RWPE2 (cell line): ENCODE results near the gene RNF39.

Experiments used
- ATAC-seq: fragments of 200-7000 bp; cut with Tn5 transposase; 3 replicates; pipeline ENCODE4 v1.9.1; 2021; ENCODE audit warnings: low read depth
- DNase-seq: peaks from one replicate; pipeline ENCODE4 v3.0.0-alpha.2; 2020; ENCODE audit warnings: low spot score
- H3K27ac ChIP-seq: fragments of 450-650 bp; 2 replicates; pipeline ENCODE4 v1.5.1; 2017; ENCODE audit warnings: mild to moderate bottlenecking; ENCODE audit not compliant: poor library complexity, severe bottlenecking
- H3K27me3 ChIP-seq: fragments of 250-450 bp; sonication (Bioruptor Pico); 2 replicates; pipeline ENCODE4 v1.5.1; 2021; ENCODE audit warnings: mild to moderate bottlenecking, moderate library complexity; ENCODE audit not compliant: insufficient read depth, poor library complexity, severe bottlenecking
- H3K36me3 ChIP-seq: fragments of 250-450 bp; sonication (Bioruptor Pico); 2 replicates; pipeline ENCODE4 v1.5.1; 2020; ENCODE audit warnings: low read depth, mild to moderate bottlenecking, moderate library complexity
- H3K4me1 ChIP-seq: fragments of 250-450 bp; sonication (Bioruptor Pico); 2 replicates; pipeline ENCODE4 v1.5.1; 2021; ENCODE audit warnings: mild to moderate bottlenecking, moderate library complexity; ENCODE audit not compliant: insufficient read depth, poor library complexity, severe bottlenecking
- H3K4me3 ChIP-seq: fragments of 250-450 bp; sonication (Bioruptor Pico); 2 replicates; pipeline ENCODE4 v1.5.1; 2021; ENCODE audit warnings: mild to moderate bottlenecking, moderate library complexity; ENCODE audit not compliant: severe bottlenecking
- H3K9me3 ChIP-seq: fragments of 250-450 bp; sonication (Bioruptor Pico); 2 replicates; pipeline ENCODE4 v1.5.1; 2021; ENCODE audit warnings: mild to moderate bottlenecking, moderate library complexity; ENCODE audit not compliant: severe bottlenecking
- CTCF ChIP-seq: fragments of 450-650 bp; IDR thresholded peaks from one replicate; pipeline ENCODE4 v1.5.1; 2017; ENCODE audit warnings: mild to moderate bottlenecking, moderate library complexity; ENCODE audit not compliant: poor library complexity, severe bottlenecking

The RNF39 gene

GRCh38 chr6:30061858-30062458, 13.6 kb downstream of the RNF39 start:
- no peak for TF ChIP-seq CTCF
- Histone ChIP-seq H3K4me3 (peak overlapping the region; percentile 86), H3K9me3 (no peaks in the 10 kb centered on the region), H3K36me3 (peaks cover 38% of the 10 kb centered on the region), H3K27ac (peak overlapping the region; percentile 77), H3K27me3 (no peaks in the 10 kb centered on the region), H3K4me1 (peaks cover 11% of the 10 kb centered on the region)
- DNase-seq (no peak), ATAC-seq (no peak)

GRCh38 chr6:30061092-30061857, 14.3 kb downstream of the RNF39 start, which contains the start of gene POLR1H:
TSS of gene POLR1H (plus strand) at chr6:30061265. CDS start at chr6:30061525, 260 bp downstream.
- peak within 1 kb of the TSS; percentile 77 for H3K27ac ChIP-seq
- peak; percentile 95 for ATAC-seq

GRCh38 chr6:30060606-30061091, 14.9 kb downstream of the RNF39 start:
- DNase-seq = no peak
- H3K9me3 ChIP-seq = no peaks in the 10 kb centered on the region

More at GRCh38 chr6:30061092-30061857, 14.3 kb downstream of the RNF39 start, which contains the start of gene POLR1H:
- Histone ChIP-seq H3K36me3 (peaks cover 39% of the 10 kb centered on the region), H3K4me1 (peaks cover 11% of the 10 kb centered on the region), H3K27me3 (no peaks in the 10 kb centered on the region), H3K4me3 (peak within 1 kb of the TSS; percentile 86), H3K9me3 (no peaks in the 10 kb centered on the region)
- no peak for TF ChIP-seq CTCF
- DNase-seq = peak; percentile 89

GRCh38 chr6:30055513-30055912, 20.1 kb downstream of the RNF39 start:
- no peak for TF ChIP-seq CTCF
- H3K36me3 ChIP-seq = peaks cover 21% of the 10 kb centered on the region
- no peak overlapping the region for H3K27ac ChIP-seq
- no peak overlapping the region for H3K4me3 ChIP-seq
- no peaks in the 10 kb centered on the region for H3K27me3 ChIP-seq
- DNase-seq (no peak), ATAC-seq (no peak)
- no peaks in the 10 kb centered on the region for H3K9me3 ChIP-seq
- peaks cover 5% of the 10 kb centered on the region for H3K4me1 ChIP-seq

More at GRCh38 chr6:30060606-30061091, 14.9 kb downstream of the RNF39 start:
- ATAC-seq = no peak; the same call in 2 of the 3 replicates
- TF ChIP-seq CTCF = no peak
- Histone ChIP-seq H3K27ac (peak overlapping the region; percentile 77), H3K36me3 (peaks cover 39% of the 10 kb centered on the region), H3K4me1 (peaks cover 5% of the 10 kb centered on the region), H3K4me3 (peak overlapping the region; percentile 86), H3K27me3 (no peaks in the 10 kb centered on the region)
